ENCODE data around the gene LRRC70. TPM values are rescaled to one million over a fixed set of nuclear protein-coding genes. Genes with fewer than 3 reads are reported as not detected.

Gene LRRC70, protein sequence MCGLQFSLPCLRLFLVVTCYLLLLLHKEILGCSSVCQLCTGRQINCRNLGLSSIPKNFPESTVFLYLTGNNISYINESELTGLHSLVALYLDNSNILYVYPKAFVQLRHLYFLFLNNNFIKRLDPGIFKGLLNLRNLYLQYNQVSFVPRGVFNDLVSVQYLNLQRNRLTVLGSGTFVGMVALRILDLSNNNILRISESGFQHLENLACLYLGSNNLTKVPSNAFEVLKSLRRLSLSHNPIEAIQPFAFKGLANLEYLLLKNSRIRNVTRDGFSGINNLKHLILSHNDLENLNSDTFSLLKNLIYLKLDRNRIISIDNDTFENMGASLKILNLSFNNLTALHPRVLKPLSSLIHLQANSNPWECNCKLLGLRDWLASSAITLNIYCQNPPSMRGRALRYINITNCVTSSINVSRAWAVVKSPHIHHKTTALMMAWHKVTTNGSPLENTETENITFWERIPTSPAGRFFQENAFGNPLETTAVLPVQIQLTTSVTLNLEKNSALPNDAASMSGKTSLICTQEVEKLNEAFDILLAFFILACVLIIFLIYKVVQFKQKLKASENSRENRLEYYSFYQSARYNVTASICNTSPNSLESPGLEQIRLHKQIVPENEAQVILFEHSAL
- total RNA-seq (4.6 TPM), polyA plus RNA-seq (1 to 10 TPM in 2 of 4 donors, under 1 TPM in 2; 0.42 to 2.1 (median 0.86) TPM)

DNA sequence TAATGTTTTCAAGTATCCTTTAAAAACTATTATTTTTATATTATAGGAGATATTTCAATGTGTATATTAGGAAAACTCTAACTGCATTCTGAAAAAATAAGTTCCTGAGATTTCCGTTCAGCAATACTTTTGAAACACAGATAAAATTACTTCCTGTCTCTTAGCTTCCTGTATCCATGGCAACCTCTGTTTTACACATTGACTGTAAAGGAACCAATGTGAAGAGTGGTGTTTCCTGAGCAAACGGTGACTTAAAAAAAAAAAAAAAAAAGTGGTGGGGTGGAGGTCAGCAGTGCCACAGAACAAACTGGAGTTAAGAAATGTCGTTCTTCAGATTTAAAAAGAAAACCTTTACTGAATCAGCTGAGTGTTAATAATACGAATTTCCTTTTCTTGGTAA lies at the start of gene LRRC70:
Gene LRRC70, plus strand, starts transcription at position 280 of the 400 bp plus-strand sequence. CDS start 620 bp downstream, outside the sequence.
- H3K36me3 ChIP-seq (ENCODE audit: control insufficient read depth, insufficient read depth, low read length): peaks cover 3% of the 10 kb centered on the region
- peak within 1 kb of the TSS; percentile 71 for H3K27ac ChIP-seq (ENCODE audit: insufficient read depth, low read length, poor library complexity, severe bottlenecking)
- H3K9me3 Mint-ChIP-seq: no peaks in the 10 kb centered on the region
- peak within 1 kb of the TSS; percentile 62 to 94 (median 74) for H3K4me3 Mint-ChIP-seq
- H3K27ac Mint-ChIP-seq: peak within 1 kb of the TSS; percentile 72 to 86 (median 85)
- H3K4me1 Mint-ChIP-seq: peaks cover 16 to 31% (median 26%) of the 10 kb centered on the region in 4 donors
- H3K4me1 ChIP-seq (ENCODE audit: control insufficient read depth, insufficient read depth, low read length, poor library complexity, severe bottlenecking): peaks cover 14% of the 10 kb centered on the region
- ATAC-seq (ENCODE audit: low read depth in 2 of 2) (peak; percentile 85 to 92), DNase-seq (peak in 2 of 3 donors; percentile 82 to 89)
- no peaks in the 10 kb centered on the region for H3K27me3 ChIP-seq (ENCODE audit: control insufficient read depth, insufficient read depth, low read length)
- H3K4me3 ChIP-seq (ENCODE audit: low read depth, low read length): peak within 1 kb of the TSS; percentile 65
- H3K9me3 ChIP-seq (ENCODE audit: control insufficient read depth in 2 of 2, low read length in 2 of 2): no peaks in the 10 kb centered on the region
- H3K36me3 Mint-ChIP-seq: peaks cover 22% of the 10 kb centered on the region
- no peaks in the 10 kb centered on the region for H3K27me3 Mint-ChIP-seq

GRCh38 chr5:62533597-62533996 lies 45.0 kb upstream of the LRRC70 start:
- Histone ChIP-seq H3K4me1 (ENCODE audit: control insufficient read depth, insufficient read depth, low read length, poor library complexity, severe bottlenecking) (no peaks in the 10 kb centered on the region), H3K36me3 (ENCODE audit: control insufficient read depth, insufficient read depth, low read length) (peaks cover 20% of the 10 kb centered on the region), H3K9me3 (ENCODE audit: control insufficient read depth in 2 of 2, low read length in 2 of 2) (no peaks in the 10 kb centered on the region), H3K27ac (ENCODE audit: insufficient read depth, low read length, poor library complexity, severe bottlenecking) (no peak overlapping the region), H3K4me3 (ENCODE audit: low read depth, low read length) (no peak overlapping the region), H3K27me3 (ENCODE audit: control insufficient read depth, insufficient read depth, low read length) (no peaks in the 10 kb centered on the region)
- Mint-ChIP-seq H3K27ac (no peak overlapping the region), H3K27me3 (no peaks in the 10 kb centered on the region), H3K36me3 (peaks cover 33% of the 10 kb centered on the region), H3K4me3 (no peak overlapping the region), H3K9me3 (no peaks in the 10 kb centered on the region), H3K4me1 (peaks cover 0 to 4% (median 1%) of the 10 kb centered on the region in 4 donors)
- ATAC-seq (ENCODE audit: low read depth in 2 of 2) (no peak), DNase-seq (no peak)

DNA sequence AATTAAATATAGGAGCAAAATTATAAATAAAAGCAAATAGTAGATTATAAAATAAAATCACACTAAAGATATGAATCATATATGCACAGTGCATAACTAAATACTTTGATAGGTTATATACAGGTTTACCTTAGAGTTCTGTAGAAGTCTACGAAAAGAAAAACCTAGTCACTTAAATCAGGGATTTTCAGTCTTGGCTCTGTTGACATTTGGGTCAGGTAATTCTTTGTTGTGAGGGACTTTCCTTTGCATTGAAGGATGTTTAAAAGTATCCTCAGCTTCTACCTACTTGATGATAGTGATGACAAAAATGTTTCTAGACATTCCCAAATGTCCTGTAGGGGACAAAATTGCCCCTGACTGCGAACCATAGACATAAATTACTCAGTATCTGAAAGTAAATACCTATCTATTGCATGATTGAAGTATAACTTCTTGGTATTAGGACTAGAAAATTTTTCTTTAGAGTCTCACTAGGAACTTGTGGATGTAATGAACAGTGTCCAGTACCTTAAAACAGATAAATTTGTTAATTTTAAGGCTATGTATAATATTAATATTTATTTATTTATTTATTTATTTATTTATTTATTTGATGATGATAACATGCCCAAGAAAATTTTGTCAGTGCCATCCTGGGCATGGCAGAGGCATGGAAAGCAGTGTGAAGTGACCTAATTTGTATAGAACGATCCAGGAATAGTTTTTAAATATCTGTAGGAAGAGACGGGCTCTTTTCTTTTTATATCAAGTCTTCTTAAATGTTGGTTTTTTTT lies 44.0 kb upstream of the LRRC70 start:
- Histone ChIP-seq H3K4me3 (ENCODE audit: low read depth, low read length) (no peak overlapping the region), H3K27ac (ENCODE audit: insufficient read depth, low read length, poor library complexity, severe bottlenecking) (no peak overlapping the region), H3K9me3 (ENCODE audit: control insufficient read depth in 2 of 2, low read length in 2 of 2) (no peaks in the 10 kb centered on the region), H3K27me3 (ENCODE audit: control insufficient read depth, insufficient read depth, low read length) (no peaks in the 10 kb centered on the region), H3K4me1 (ENCODE audit: control insufficient read depth, insufficient read depth, low read length, poor library complexity, severe bottlenecking) (no peaks in the 10 kb centered on the region), H3K36me3 (ENCODE audit: control insufficient read depth, insufficient read depth, low read length) (peaks cover 20% of the 10 kb centered on the region)
- DNase-seq (no peak), ATAC-seq (ENCODE audit: low read depth in 2 of 2) (no peak)
- Mint-ChIP-seq H3K4me3 (no peak overlapping the region), H3K27ac (no peak overlapping the region), H3K36me3 (peaks cover 35% of the 10 kb centered on the region), H3K9me3 (peaks cover 0 to 2% (median 0%) of the 10 kb centered on the region in 7 donors), H3K27me3 (no peaks in the 10 kb centered on the region), H3K4me1 (peaks cover 0 to 6% (median 1%) of the 10 kb centered on the region in 4 donors)

- H3K4me3 ChIP-seq (ENCODE audit: low read depth, low read length): no peak overlapping the region
- Mint-ChIP-seq H3K36me3 (peaks cover 21% of the 10 kb centered on the region), H3K9me3 (peaks cover 0 to 2% (median 0%) of the 10 kb centered on the region in 7 donors), H3K27ac (peak overlapping the region in 1 of 3 donors; percentile 67), H3K27me3 (no peaks in the 10 kb centered on the region), H3K4me1 (peaks cover 0 to 6% (median 1%) of the 10 kb centered on the region in 4 donors), H3K4me3 (no peak overlapping the region)
- no peaks in the 10 kb centered on the region for H3K4me1 ChIP-seq (ENCODE audit: control insufficient read depth, insufficient read depth, low read length, poor library complexity, severe bottlenecking)
- no peaks in the 10 kb centered on the region for H3K9me3 ChIP-seq (ENCODE audit: control insufficient read depth in 2 of 2, low read length in 2 of 2)
- DNase-seq (no peak), ATAC-seq (ENCODE audit: low read depth in 2 of 2) (no peak)
- H3K27me3 ChIP-seq (ENCODE audit: control insufficient read depth, insufficient read depth, low read length): no peaks in the 10 kb centered on the region
- peaks cover 19% of the 10 kb centered on the region for H3K36me3 ChIP-seq (ENCODE audit: control insufficient read depth, insufficient read depth, low read length)
- no peak overlapping the region for H3K27ac ChIP-seq (ENCODE audit: insufficient read depth, low read length, poor library complexity, severe bottlenecking)
Measured at GRCh38 chr5:62536232-62536631, 42.4 kb upstream of the LRRC70 start.

GRCh38 chr5:62536783-62537182 lies 41.8 kb upstream of the LRRC70 start:
- Mint-ChIP-seq H3K36me3 (peaks cover 16% of the 10 kb centered on the region), H3K4me1 (peaks cover 0 to 6% (median 1%) of the 10 kb centered on the region in 4 donors), H3K27me3 (no peaks in the 10 kb centered on the region), H3K9me3 (peaks cover 0 to 2% (median 0%) of the 10 kb centered on the region in 7 donors), H3K4me3 (no peak overlapping the region), H3K27ac (no peak overlapping the region)
- H3K36me3 ChIP-seq (ENCODE audit: control insufficient read depth, insufficient read depth, low read length): peaks cover 14% of the 10 kb centered on the region
- H3K27ac ChIP-seq (ENCODE audit: insufficient read depth, low read length, poor library complexity, severe bottlenecking): no peak overlapping the region
- no peaks in the 10 kb centered on the region for H3K4me1 ChIP-seq (ENCODE audit: control insufficient read depth, insufficient read depth, low read length, poor library complexity, severe bottlenecking)
- no peak for ATAC-seq (ENCODE audit: low read depth in 2 of 2)
- no peaks in the 10 kb centered on the region for H3K9me3 ChIP-seq (ENCODE audit: control insufficient read depth in 2 of 2, low read length in 2 of 2)
- H3K4me3 ChIP-seq (ENCODE audit: low read depth, low read length): no peak overlapping the region
- DNase-seq: no peak
- no peaks in the 10 kb centered on the region for H3K27me3 ChIP-seq (ENCODE audit: control insufficient read depth, insufficient read depth, low read length)

- DNase-seq: no peak
- Mint-ChIP-seq H3K4me3 (no peak overlapping the region), H3K27ac (no peak overlapping the region), H3K27me3 (no peaks in the 10 kb centered on the region), H3K9me3 (peaks cover 0 to 2% (median 0%) of the 10 kb centered on the region in 7 donors), H3K4me1 (peaks cover 0 to 6% (median 1%) of the 10 kb centered on the region in 4 donors), H3K36me3 (peaks cover 11% of the 10 kb centered on the region)
- no peaks in the 10 kb centered on the region for H3K9me3 ChIP-seq (ENCODE audit: control insufficient read depth in 2 of 2, low read length in 2 of 2)
- H3K36me3 ChIP-seq (ENCODE audit: control insufficient read depth, insufficient read depth, low read length): peaks cover 12% of the 10 kb centered on the region
- H3K27ac ChIP-seq (ENCODE audit: insufficient read depth, low read length, poor library complexity, severe bottlenecking): no peak overlapping the region
- no peaks in the 10 kb centered on the region for H3K27me3 ChIP-seq (ENCODE audit: control insufficient read depth, insufficient read depth, low read length)
- H3K4me3 ChIP-seq (ENCODE audit: low read depth, low read length): no peak overlapping the region
- H3K4me1 ChIP-seq (ENCODE audit: control insufficient read depth, insufficient read depth, low read length, poor library complexity, severe bottlenecking): no peaks in the 10 kb centered on the region
- no peak for ATAC-seq (ENCODE audit: low read depth in 2 of 2)
Measured at GRCh38 chr5:62538017-62538942, 40.3 kb upstream of the LRRC70 start.

DNA sequence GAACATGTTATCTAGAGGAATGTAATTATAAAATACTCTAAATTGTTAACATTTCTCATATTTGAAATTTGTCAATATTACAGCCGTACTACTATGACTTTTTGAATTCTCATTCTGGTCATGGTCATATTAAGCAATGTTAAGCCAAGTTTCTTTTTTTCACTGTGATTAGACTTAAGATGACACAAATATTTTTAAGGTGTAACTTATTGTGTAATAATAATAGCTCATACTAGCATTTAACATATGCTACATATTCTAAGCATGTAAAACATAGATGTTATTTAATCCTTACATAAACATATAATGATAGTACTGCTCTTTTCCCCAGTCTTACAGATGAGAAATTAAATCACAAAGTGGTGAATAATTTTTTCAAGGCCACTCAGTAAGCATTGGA lies 35.9 kb upstream of the LRRC70 start:
- H3K27me3 ChIP-seq (ENCODE audit: control insufficient read depth, insufficient read depth, low read length): no peaks in the 10 kb centered on the region
- H3K4me1 Mint-ChIP-seq: peaks cover 0 to 11% (median 0%) of the 10 kb centered on the region in 4 donors
- no peaks in the 10 kb centered on the region for H3K4me1 ChIP-seq (ENCODE audit: control insufficient read depth, insufficient read depth, low read length, poor library complexity, severe bottlenecking)
- H3K4me3 Mint-ChIP-seq: no peak overlapping the region
- DNase-seq (no peak), ATAC-seq (ENCODE audit: low read depth in 2 of 2) (no peak)
- no peak overlapping the region for H3K27ac ChIP-seq (ENCODE audit: insufficient read depth, low read length, poor library complexity, severe bottlenecking)
- H3K9me3 ChIP-seq (ENCODE audit: control insufficient read depth in 2 of 2, low read length in 2 of 2): no peaks in the 10 kb centered on the region
- H3K36me3 ChIP-seq (ENCODE audit: control insufficient read depth, insufficient read depth, low read length): peaks cover 8% of the 10 kb centered on the region
- no peak overlapping the region for H3K4me3 ChIP-seq (ENCODE audit: low read depth, low read length)
- H3K36me3 Mint-ChIP-seq: peaks cover 38% of the 10 kb centered on the region
- no peaks in the 10 kb centered on the region for H3K27me3 Mint-ChIP-seq
- H3K9me3 Mint-ChIP-seq: peaks cover 0 to 12% (median 0%) of the 10 kb centered on the region in 7 donors
- no peak overlapping the region for H3K27ac Mint-ChIP-seq

Data from CD4-positive, CD25-positive, alpha-beta regulatory T cell (primary cell).